Heart left ventricle (tissue), 16 donors: Measurements from ENCODE around the gene IFI44L. TPM values are rescaled to one million over a fixed set of nuclear protein-coding genes. Genes with fewer than 3 reads are reported as not detected.

Experiments
- ATAC-seq, 4 donors: fragments of 200-7000 bp; cut with Tn5 transposase; one replicate each; pipeline ENCODE4 v1.9.1; 2020 to 2022; ENCODE audit warnings: moderate library complexity in 4 of 4, mild to moderate bottlenecking in 3 of 4, moderate number of reproducible peaks in 1 of 4
- DNase-seq, 5 donors: peaks; one replicate each; pipeline ENCODE4 v3.0.0-alpha.2; 2020
- H3K27ac ChIP-seq, 12 donors: fragments of 200-600 bp; sonication (generic) in 4 of 12; one replicate each; pipeline versions ENCODE4 v1.5.0 to v1.8.0; 2016 to 2022; ENCODE audit warnings: mild to moderate bottlenecking in 2 of 12
- H3K27me3 ChIP-seq, 9 donors: fragments of 200-600 bp; sonication (generic) in 2 of 9; one replicate each; pipeline versions ENCODE4 v1.5.1 to v1.8.0; 2016 to 2022; ENCODE audit warnings: mild to moderate bottlenecking in 3 of 9
- H3K36me3 ChIP-seq, 9 donors: fragments of 200-600 bp; sonication (generic) in 2 of 9; one replicate each; pipeline versions ENCODE4 v1.5.0 to v1.8.0; 2018 to 2022; ENCODE audit warnings: mild to moderate bottlenecking in 2 of 9
- H3K4me1 ChIP-seq, 12 donors: fragments of 200-600 bp; sonication (generic) in 4 of 12; one replicate each; pipeline versions ENCODE4 v1.5.0 to v1.8.0; 2016 to 2022; ENCODE audit warnings: mild to moderate bottlenecking in 3 of 12
- H3K4me3 ChIP-seq, 12 donors: fragments of 200-600 bp; sonication (generic) in 4 of 12; one replicate each; pipeline versions ENCODE4 v1.5.0 to v1.8.0; 2017 to 2022; ENCODE audit warnings: mild to moderate bottlenecking in 9 of 12, moderate library complexity in 4 of 12
- H3K9me3 ChIP-seq, 12 donors: fragments of 200-600 bp; sonication (generic) in 4 of 12; one replicate each; pipeline versions ENCODE4 v1.5.0 to v1.8.0; 2016 to 2022; ENCODE audit warnings: mild to moderate bottlenecking in 1 of 12
- POLR2A ChIP-seq, 2 donors: fragments of 450-650 bp; IDR thresholded peaks; one replicate each; pipeline ENCODE4 v1.6.1; 2017; ENCODE audit warnings: antibody characterized with exemption in 2 of 2, mild to moderate bottlenecking in 2 of 2, moderate library complexity in 2 of 2
- WGBS, 4 donors: extraction: QIAGEN DNeasy Blood & Tissue Kit in 2 of 4; methylation state at CpG; one replicate each; pipeline versions ENCODE4 v1.1.5 to v1.1.7; 2013 to 2018; 5-methylcytosine and 5-hydroxymethylcytosine counted together
- intact Hi-C, 10 donors: fragments of 100-400 bp; cut with DNase I; formaldehyde crosslinking; loops; one replicate each; pipeline versions ENCODE4 v1.11.1 to v1.14.2; 2022
- polyA plus RNA-seq, 2 donors: library from polyadenylated mRNA; stranded (reverse); fragments of 200-250 nt; gene quantifications; one replicate each; pipeline ENCODE4 v1.2.3, GENCODE V29; 2013
- total RNA-seq, 9 donors: library from RNA; depleted of rRNA in 2 of 9; stranded (reverse); fragments of >200 nt in 2 of 9; fragmentation: NEBNext Ultra II Directional in 3 of 9; extraction: Animal tissue kit (Norgen Biotek cat#: 25700) in 3 of 9; gene quantifications; one replicate each; pipeline versions ENCODE4 v1.1.0 to v1.2.4, GENCODE V29; 2016 to 2023
- TF ChIP-seq, protein P1 (sequence below), 12 donors: fragments of 200-600 bp; sonication (generic) in 4 of 12; IDR thresholded peaks; one replicate each; pipeline versions ENCODE4 v1.5.0 to v1.8.0; 2018 to 2022; ENCODE audit warnings: antibody characterized with exemption in 12 of 12, mild to moderate bottlenecking in 5 of 12
- donor health status: ischemic (EF 13 %, LVEDD 7.1; RV severe dilation, severe dysfunction).
- donor health status: healthy with polysubstance abuse.
- donor health status: DM: no; HTN: yes; CAD: no.
- donor health status: DM: no; HTN: no; CAD: no.
- donor health status: ischemic (EF 25% LVEDD 6.9; RV normal size, moderate dysfunction).
- donor health status: ischemic (EF 25% LVEDD 5.7; RV mildly dilated, moderate dysfunction).
- donor health status: healthy.
- donor health status: DM: yes; HTN: yes; CAD: no.
- donor health status: ischemic (EF 35%, LVEDD 5.7; RV mildly dilated, moderate dysfunction).
- donor health status: nonischemic (EF 11% LVEDD 7.7; RV severe dilation, severe dysfunction).
- donor health status: DM: yes; HTN: yes; CAD: no.
- donor health status: PGD.
- donor health status: ischemic (EF 29% LVEDD 5.4; RV normal size, mild dysfunction).
- donor health status: nonischemic (EF 23%, LVEDD 6.1; RV moderate dilation, normal function).

The IFI44L gene
- total and polyA plus RNA-seq, 11 donors: 3.3 to 41.7 (median 8.0) TPM

DNA sequence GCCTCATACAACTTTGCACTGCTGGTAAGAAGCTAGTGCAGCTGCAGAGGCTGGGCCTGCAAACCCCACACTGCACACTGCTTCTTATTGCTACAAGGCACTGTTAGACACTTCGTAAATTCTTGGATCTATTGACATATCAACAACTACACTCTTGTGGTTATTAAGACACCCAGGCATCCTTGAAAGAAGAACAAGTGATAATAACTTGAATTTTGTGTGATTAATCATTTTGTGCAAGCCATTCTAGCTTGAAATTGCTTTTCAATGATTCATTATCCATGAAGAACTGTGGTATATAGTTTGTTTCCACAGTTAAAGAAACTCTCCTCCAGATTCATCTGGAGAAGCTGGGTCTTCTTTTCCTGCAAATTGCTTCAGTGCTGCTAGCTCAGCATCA lies 33.7 kb upstream of the IFI44L start:
- Histone ChIP-seq H3K9me3 (no peaks in the 10 kb centered on the region), H3K36me3 (no peaks in the 10 kb centered on the region), H3K27me3 (no peaks in the 10 kb centered on the region), H3K27ac (no peak overlapping the region), H3K4me3 (no peak overlapping the region), H3K4me1 (no peaks in the 10 kb centered on the region)
- TF ChIP-seq, protein P1, sequence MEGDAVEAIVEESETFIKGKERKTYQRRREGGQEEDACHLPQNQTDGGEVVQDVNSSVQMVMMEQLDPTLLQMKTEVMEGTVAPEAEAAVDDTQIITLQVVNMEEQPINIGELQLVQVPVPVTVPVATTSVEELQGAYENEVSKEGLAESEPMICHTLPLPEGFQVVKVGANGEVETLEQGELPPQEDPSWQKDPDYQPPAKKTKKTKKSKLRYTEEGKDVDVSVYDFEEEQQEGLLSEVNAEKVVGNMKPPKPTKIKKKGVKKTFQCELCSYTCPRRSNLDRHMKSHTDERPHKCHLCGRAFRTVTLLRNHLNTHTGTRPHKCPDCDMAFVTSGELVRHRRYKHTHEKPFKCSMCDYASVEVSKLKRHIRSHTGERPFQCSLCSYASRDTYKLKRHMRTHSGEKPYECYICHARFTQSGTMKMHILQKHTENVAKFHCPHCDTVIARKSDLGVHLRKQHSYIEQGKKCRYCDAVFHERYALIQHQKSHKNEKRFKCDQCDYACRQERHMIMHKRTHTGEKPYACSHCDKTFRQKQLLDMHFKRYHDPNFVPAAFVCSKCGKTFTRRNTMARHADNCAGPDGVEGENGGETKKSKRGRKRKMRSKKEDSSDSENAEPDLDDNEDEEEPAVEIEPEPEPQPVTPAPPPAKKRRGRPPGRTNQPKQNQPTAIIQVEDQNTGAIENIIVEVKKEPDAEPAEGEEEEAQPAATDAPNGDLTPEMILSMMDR (IDR thresholded peaks at IDR 0.05): no peak
- TF ChIP-seq POLR2A (IDR thresholded peaks at IDR 0.05): no peak
- ATAC-seq: no peak
- intact Hi-C loops: no loop called here
- no peak for DNase-seq
- WGBS, 4 donors: 63 to 89% (median 71%) methylated on average over 1 of the region's 1 CpG

DNA sequence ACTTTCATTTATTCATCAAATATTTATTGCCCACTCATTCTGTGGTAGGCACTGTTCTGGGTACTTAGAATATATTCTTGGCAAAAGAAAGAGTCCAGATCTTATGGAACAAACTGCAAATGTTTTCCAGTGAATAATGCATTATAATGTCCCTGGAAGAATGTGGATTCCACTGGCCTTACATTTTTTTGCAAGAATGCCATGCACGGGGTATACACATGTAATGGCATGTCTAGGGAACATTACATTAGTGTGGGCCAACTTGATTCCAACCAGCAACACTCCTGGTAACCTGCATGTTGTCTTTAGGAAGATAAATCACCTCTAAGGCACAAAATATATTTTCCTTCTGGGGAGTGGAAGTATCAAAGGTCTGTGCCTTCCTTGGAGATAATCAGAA lies 33.0 kb upstream of the IFI44L start:
- no peaks in the 10 kb centered on the region for H3K4me1 ChIP-seq
- H3K36me3 ChIP-seq: no peaks in the 10 kb centered on the region
- ATAC-seq (no peak), DNase-seq (no peak)
- intact Hi-C loops: no loop called here
- H3K4me3 ChIP-seq: no peak overlapping the region
- WGBS, 4 donors: 87 to 93% (median 91%) methylated on average over 1 of the region's 1 CpG
- H3K27ac ChIP-seq: no peak overlapping the region
- TF ChIP-seq POLR2A (IDR thresholded peaks at IDR 0.05): no peak
- TF ChIP-seq, protein P1 (IDR thresholded peaks at IDR 0.05): no peak
- H3K9me3 ChIP-seq: no peaks in the 10 kb centered on the region
- H3K27me3 ChIP-seq: no peaks in the 10 kb centered on the region

DNA sequence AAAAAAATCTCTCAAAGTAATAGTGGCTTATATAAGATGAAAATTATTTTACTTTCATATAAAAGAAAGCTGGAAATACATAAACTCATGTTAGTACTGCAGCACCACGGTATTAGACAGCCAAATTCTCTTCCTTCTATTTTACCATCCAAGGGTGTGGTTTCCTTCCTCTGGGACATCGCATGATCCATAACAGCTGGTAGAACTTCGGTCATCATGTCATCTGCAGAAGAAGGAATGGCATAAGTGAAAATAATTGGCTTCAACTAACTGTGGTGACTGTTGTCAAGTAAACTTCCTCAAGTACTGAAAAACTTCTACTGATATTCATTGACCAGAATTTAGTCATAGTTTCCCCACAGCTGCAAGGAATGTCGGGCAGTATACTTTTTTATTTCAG lies 28.3 kb upstream of the IFI44L start:
- H3K4me1 ChIP-seq: no peaks in the 10 kb centered on the region
- 37 to 56% (median 46%) methylated on average over 4 of the region's 4 CpGs for WGBS, 4 donors
- no peaks in the 10 kb centered on the region for H3K36me3 ChIP-seq
- H3K27me3 ChIP-seq: no peaks in the 10 kb centered on the region
- ATAC-seq (peak in 3 of 4 donors; percentile 64 to 75 (median 65)), DNase-seq (no peak)
- no peak overlapping the region for H3K4me3 ChIP-seq
- TF ChIP-seq POLR2A (IDR thresholded peaks at IDR 0.05): no peak
- TF ChIP-seq, protein P1 (IDR thresholded peaks at IDR 0.05): no peak
- H3K9me3 ChIP-seq: peaks cover 0 to 12% (median 3%) of the 10 kb centered on the region in 12 donors
- intact Hi-C loops: loop anchor here in 1 of 10 donors (10.0 kb wide), 1 partner anchor 257 kb away; no protein-coding TSS in a partner anchor
- H3K27ac ChIP-seq: no peak overlapping the region

DNA sequence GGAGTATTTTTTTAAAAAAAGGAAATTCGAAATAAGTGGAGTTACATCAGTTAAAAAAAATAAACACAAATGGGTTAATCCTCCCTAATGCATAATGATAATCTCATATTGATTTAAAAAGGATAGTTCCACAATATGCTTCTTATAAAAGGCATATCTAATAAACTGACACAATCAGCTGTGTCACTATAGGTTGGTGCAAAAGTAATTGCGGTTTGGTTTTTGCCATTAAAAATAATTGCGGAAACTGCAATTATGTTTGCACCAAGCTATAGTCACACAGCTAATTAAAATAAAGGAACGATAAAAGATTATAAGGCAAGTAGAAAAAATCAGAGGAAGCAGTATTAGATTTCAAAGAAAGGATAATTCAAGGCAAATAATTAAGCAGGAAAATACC lies 21.0 kb upstream of the IFI44L start:
- no peak for DNase-seq
- H3K4me3 ChIP-seq: no peak overlapping the region
- ATAC-seq: no peak
- H3K27me3 ChIP-seq: no peaks in the 10 kb centered on the region
- intact Hi-C loops: loop anchor here in 1 of 10 donors (10.0 kb wide), 1 partner anchor 264 kb away; no protein-coding TSS in a partner anchor
- TF ChIP-seq, protein P1 (IDR thresholded peaks at IDR 0.05): no peak
- TF ChIP-seq POLR2A (IDR thresholded peaks at IDR 0.05): no peak
- H3K9me3 ChIP-seq: peaks cover 0 to 12% (median 3%) of the 10 kb centered on the region in 12 donors
- H3K27ac ChIP-seq: no peak overlapping the region
- H3K36me3 ChIP-seq: no peaks in the 10 kb centered on the region
- H3K4me1 ChIP-seq: no peaks in the 10 kb centered on the region
- 58 to 79% (median 60%) methylated on average over 4 of the region's 4 CpGs for WGBS, 4 donors
